Hematopoietic multipotent progenitor cell treated with erythropoietin and hydrocortisone succinate and interleukin-3 and kit ligand, for 15 days (in vitro differentiated cells): ENCODE data around the gene SMS.
"Not testable (repeated sequence)": the region's sequence is repeated elsewhere in the genome, so short reads cannot be mapped to it uniquely, and the experiment has no call there.

ENCODE experiments used
- DNase-seq: peaks from one replicate; pipeline ENCODE4 v3.0.0-alpha.2; 2015; ENCODE audit warnings: low spot score

SMS gene

DNA sequence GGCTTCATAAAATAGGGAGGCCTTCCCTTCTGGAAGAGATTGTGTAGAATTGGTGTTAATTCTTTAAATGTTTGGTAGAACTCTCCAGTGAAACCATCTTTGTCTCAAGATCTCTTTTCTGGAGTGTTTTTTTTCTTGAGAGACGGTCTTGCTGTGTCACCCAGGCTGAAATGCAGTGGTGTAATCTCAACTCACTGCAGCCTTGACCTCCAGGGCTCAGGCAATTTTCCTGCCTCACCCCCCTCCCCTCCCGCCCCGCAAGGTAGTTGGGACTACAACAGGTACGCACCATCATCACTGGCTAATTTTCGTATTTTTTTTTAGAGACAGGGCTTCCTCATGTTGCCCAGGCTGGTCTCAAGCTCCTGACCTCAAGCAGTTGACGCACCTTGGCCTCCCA is 12.1 kb downstream of the SMS start:
- DNase-seq = no peak

DNA sequence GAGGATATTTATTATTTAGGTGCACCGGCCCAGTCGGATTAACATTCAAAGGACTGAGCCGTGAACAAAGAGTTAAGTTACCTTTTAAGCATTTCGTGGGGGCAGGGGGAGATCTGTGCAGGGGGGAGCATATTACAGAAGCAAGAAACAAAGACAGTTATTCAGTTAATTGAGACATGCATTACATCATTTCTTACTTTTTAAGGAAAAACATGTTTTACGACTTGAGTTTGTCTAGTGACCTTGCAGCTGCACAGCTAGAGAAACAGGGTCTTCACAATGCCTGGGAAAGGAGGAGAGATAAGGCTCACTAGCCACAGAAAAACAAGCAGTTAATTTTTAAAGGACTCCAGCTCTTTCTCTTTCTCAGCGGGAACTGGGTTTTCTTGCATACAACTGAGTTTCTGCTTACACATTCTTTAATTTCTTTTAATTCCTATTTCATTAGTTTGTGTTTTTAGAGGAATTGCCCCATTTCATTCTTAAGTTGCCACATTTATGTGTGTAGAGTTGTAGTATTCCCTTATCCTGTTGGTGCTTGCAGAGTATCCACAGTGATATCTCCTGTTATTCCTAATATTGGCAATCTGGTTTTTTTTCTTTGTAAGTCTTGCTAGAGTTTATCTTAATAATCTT is 12.8 kb downstream of the SMS start:
- not testable (repeated sequence) for DNase-seq

DNA sequence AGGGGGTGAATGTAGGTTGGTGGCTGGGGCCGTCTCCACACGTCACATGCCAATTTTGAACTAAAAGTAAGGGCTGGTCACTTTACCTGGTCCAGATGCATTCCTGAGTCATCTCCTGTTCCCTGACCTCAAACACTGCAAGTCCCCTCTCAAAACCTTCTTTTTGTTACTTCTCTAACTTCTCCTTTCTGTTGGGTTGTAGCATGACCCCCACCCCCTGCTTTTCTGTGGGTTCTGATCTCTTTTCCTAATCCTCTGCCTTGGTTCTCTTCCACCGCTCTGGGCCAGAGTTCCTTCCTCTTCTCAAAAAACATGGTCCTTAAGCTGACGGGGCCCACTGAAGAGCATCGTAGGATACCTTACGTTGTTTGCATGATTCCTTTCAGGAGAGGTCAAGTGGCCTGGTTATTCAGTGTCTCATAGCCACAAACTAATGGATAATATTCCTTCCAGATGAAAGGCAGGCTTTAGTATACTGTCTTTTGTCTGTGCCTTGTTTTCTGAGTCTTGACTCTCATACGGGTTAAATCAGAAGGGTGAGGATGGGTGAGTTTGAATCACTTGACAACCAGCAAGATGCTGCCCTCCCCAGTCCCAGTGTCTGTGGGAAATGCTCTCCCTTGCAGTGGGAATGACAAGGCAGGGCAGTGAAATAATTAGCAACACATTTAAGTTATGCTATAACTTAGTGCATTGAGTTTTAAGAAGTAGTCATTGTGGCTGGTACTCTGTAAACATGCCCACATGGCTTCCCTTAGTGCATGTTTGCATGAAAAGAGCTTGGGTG is 15.1 kb downstream of the SMS start:
- no peak for DNase-seq

DNA sequence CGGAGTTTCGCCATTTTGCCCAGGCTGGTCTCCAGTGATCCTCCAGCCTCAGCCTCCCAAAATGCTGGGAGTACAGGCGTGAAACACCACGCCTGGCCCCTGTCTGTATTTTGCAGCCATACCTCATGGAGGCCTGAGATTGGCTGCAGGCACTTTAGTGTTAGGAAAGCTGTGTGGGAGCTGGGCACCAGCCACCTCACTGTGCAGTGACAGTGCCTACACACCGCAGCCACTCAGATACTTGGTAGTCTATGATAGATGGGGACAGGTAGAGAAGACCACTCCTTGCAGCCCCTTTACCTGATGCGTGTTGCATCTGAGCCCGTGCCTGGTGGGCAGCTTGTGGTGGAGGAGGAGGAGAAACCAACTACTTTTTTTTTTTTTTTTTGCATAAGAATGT is 16.3 kb downstream of the SMS start:
- DNase-seq = no peak

DNA sequence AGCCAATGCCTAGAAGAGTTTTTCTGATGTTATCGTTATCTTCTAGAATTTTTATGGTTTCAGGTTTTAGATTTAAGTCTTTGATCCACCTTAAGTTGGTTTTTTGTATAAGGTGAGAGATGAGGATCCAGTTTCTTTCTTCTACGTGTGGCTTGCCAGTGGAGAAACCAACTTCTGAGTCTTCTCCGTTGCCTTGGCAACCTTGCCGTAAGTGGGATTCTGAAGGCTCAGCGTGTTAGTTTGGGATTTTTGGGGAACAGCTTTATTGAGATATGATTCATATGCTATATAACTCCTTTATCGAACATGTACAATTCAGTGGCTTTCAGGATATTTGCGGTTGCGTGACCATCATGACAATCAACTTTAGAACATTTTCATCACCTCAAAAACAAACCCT is 17.7 kb downstream of the SMS start:
- no peak for DNase-seq

DNA sequence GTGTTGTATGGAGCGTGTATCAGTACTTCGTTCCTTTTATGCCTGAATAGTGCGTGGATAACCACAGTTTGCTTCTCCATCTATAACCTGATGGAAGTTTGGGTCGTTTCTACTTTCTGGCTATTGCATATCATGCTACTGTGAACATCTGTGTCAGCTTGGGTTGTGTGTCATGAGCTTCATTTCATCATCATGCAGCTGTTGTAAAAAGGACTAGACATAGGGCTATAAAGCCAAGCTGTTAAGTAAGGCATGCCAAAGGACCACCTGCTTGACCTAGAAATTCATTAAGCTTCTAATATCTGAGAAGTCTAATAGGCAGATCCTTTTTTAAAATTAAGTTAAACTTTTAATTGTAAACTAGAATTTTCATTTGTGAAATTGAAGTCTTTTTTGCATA is 18.4 kb downstream of the SMS start:
- DNase-seq = no peak

GRCh38 chrX:21959362-21960051 is 19.0 kb downstream of the SMS start:
- no peak for DNase-seq

- peak; percentile 48 for DNase-seq
Measured at GRCh38 chrX:21960569-21961541, 20.3 kb downstream of the SMS start.

DNA sequence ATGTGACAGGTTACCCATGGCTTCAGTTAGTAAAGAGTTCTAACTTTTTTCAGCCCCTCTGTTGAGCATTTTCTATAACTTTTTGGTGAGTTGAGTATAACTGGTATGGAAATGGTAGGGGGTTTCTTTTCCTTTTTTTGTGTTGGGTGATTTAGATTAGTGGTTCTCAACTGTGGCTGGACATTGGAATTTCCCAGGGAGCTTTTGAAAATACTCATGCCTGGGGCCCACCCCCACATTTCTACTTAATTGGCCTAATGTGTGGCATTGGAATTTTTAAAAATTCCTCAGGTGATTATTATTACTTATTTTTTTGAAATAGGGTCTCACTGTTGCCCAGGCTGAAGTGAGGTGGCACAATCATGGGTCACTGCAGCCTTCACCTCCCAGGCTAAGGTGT is 21.9 kb downstream of the SMS start:
- no peak for DNase-seq

- DNase-seq = no peak
Measured at GRCh38 chrX:21963269-21963668, 22.8 kb downstream of the SMS start.

DNA sequence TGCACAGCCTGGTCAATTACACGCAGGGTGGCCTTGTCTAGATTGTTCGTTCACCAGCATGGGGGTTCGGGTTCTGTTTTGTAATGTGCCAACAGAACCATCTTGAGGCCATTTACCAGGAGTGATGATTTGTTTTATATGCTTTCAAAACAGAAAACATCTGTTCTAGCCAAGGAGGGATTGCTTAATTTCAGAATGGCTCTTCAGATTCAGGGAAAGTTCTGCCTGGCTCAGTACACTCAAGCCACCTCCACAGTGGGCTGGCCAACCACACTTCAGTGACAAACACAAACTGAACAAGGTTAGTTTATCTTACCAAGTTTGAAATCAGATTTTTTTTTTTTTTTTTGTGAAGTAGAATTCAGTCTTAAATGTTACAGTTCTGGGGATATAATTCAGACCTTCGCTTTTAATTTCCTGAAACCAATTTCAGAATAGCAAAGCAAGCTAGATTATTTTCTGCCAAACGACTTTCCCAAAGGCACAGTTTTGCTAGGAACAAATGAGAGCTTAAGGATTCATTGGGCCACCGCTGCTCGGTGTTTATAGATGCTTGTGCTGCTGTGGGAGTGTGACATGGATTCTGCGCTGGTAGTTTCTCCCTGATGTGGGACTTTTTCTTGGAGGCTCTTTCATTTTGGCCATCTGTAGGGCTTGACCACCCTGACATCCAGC is 23.4 kb downstream of the SMS start:
- DNase-seq = no peak

- no peak for DNase-seq
Measured at GRCh38 chrX:21966866-21967265, 26.4 kb downstream of the SMS start.

- no peak for DNase-seq
Measured at GRCh38 chrX:21968333-21968732, 27.8 kb downstream of the SMS start.

DNA sequence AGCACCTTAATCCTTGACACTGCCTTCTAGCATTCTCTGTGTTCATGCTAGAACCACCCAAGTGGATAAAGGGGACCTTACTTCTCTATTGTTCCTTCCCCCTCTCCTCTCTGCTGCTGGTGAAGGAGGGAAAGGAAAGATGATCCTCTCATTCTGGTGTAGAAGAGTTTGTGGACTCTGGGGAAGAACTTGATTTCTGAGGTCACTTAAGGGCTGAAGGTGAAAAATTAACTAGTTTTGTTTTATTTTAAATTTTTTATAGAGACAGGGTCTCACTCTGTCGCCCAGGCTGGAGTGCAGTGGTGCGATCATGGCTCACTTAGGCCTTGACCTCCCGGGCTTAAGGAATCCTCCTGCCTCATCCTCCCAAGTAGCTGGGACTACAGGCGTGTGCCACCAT is 29.8 kb downstream of the SMS start:
- DNase-seq = no peak

DNA sequence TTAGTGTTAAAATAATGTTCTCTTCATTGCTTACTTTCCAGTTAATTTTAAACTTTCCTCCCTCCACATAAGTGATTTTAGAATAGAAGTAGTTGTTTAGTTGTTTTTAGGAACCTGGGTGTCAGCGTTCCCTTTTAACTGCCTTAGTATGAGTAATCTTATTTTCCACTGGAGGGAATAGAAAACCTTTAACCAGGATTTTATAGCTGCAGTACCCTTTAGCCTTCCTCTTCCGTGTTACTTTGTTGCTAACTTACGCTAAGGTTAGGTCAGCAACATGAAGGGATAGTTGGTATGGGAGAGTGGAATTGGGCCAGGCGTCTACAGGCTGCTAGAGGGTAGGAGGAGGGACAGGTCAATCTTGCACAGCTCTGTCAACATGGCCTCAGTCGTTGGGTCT is 31.5 kb downstream of the SMS start:
- no peak for DNase-seq

- DNase-seq = no peak
Measured at GRCh38 chrX:21972721-21973120, 32.2 kb downstream of the SMS start.

GRCh38 chrX:21973321-21974010 is 33.0 kb downstream of the SMS start:
- DNase-seq = no peak

DNA sequence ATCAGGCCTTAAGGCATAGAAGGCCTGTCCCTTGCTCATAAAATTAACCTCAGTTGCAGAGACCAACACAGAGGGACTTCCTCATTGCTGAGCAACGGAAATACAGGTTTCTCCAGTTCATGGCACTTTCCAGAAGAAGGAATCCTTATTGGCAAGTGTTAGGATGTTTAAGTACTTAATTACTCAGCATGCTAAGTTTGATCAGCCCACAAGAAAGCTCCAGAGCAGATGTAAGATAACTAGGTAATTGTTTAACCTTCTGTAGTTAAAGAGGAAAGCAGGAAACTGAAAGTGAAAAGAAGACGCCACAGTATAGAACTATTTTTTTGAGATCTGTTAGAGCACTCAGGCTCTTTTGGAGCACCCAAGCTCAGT is 33.5 kb downstream of the SMS start:
- no peak for DNase-seq

GRCh38 chrX:21975242-21975641 is 34.7 kb downstream of the SMS start:
- no peak for DNase-seq

DNA sequence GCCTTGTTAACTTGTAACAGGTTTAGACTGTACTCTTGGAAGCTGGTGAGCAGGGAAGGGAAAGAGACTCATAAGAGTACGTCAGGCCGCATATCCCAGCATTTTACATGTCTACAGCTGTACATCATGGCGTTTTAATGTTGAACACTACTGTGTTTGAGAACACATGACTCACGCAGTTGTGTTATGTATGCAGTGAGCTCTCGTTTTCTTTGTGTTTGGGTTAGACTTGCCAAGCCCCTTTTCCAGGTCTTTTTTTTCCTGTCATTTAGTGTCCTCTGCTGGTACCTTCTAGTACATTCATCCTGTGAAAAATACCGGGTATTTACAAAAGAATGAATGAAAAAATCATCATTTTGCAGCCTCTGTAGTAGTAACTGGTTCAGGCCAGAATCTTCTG is 35.3 kb downstream of the SMS start:
- no peak for DNase-seq

DNA sequence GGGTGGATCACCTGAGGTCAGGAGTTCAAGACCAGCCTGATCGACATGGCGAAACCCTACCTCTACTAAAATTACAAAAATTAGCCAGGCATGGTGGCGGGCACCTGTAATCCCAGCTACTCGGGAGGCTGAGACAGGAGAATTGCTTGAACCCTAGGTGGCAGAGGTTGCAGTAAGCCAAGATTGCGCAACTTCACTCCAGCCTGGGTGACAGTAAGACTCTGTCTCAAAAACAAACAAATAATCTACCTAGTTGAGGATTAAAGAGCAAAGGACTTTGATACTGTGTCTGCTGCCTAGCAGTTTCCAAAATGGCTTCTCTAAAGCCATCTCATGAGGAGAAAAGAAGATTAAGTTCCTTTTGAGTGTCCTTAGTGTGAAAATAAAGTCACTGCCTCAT is 37.8 kb downstream of the SMS start:
- no peak for DNase-seq
